GM21619 (cell line): ENCODE measurements around the gene FAM131A.

Experiments
- ATAC-seq: cut with Tn5 transposase; IDR thresholded peaks from one replicate; pipeline ENCODE4 v1.9.1; 2021; ENCODE audit not compliant: unreplicated experiment

Gene FAM131A

GRCh38 chr3:184388936-184389230 lies 51.5 kb downstream of the FAM131A start:
- no peak for ATAC-seq

GRCh38 chr3:184389384-184389783 lies 52.0 kb downstream of the FAM131A start:
- ATAC-seq: no peak

DNA sequence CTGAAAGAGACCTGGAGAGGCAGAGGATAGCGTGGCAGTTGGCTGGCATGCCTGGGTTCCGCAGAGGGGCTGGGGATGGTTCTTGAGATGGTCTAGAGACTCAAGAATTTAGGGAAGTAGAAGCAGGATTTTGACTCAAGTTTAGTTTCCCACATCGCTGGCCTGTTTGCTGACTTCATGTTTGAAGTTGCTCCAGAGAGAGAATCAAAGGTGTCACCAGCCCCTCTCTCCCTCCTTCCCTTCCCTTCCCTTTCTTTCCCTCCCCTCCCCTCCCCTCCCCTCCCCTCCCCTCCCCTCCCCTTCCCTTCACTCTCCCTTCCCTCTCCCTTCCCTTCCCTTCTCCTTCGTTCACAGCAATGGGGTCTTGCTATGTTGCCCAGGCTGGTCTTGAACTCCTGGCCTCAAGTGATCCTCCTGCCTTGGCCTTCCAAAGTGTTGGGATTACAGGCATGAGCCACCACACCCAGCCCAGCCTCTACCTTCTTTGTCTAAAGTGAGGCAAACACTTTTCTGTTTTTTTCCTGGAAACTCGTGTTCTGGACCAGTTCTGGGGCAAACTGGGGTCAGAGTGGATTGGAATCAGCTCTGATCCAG lies 52.6 kb downstream of the FAM131A start:
- ATAC-seq: no peak

GRCh38 chr3:184391266-184391665 lies 53.9 kb downstream of the FAM131A start:
- ATAC-seq: no peak

DNA sequence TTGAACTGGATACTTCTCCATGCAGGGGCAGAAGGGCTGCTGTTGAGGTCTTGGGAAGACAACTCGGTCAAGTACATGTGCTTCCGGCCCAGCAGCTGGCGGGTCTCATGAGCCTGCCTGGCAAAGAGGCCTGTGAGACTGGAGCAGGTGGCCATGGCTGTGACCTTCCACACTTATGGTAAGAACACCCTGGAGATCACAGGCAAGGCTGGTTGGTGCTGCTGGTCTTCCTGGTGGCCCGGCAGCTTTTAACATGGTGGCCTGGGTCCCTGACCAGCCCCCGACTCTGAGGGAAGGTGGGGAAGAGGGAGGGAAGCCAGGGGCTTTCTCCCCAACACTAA lies 57.9 kb downstream of the FAM131A start:
- no peak for ATAC-seq
